GM12873 (cell line): ENCODE results near the gene DNAJC18.

Source experiments
- CTCF ChIP-seq: IDR thresholded peaks from 2 replicates; pipeline ENCODE4 v1.5.1; 2012; ENCODE audit warnings: low read depth, mild to moderate bottlenecking, moderate library complexity, low read length, control low read depth; ENCODE audit not compliant: insufficient read depth; ENCODE audit errors: missing control alignments

Gene DNAJC18

GRCh38 chr5:139402561-139403158 is 36.7 kb downstream of the DNAJC18 start:
- peak; percentile 67 for TF ChIP-seq CTCF

- TF ChIP-seq CTCF = no peak
Measured at GRCh38 chr5:139401546-139401945, 37.8 kb downstream of the DNAJC18 start.

GRCh38 chr5:139399501-139400121 is 39.7 kb downstream of the DNAJC18 start:
- no peak for TF ChIP-seq CTCF

GRCh38 chr5:139397921-139398320 is 41.4 kb downstream of the DNAJC18 start:
- TF ChIP-seq CTCF = no peak

GRCh38 chr5:139396691-139397090 is 42.6 kb downstream of the DNAJC18 start:
- TF ChIP-seq CTCF = no peak

- TF ChIP-seq CTCF = no peak
Measured at GRCh38 chr5:139395844-139396640, 43.3 kb downstream of the DNAJC18 start.
